Neural progenitor cell (in vitro differentiated cells): ENCODE data around the gene OLR1. TPM values are rescaled to one million over a fixed set of nuclear protein-coding genes. Genes with fewer than 3 reads are reported as not detected.

Experiments used
- DNase-seq: peaks from one replicate; pipeline ENCODE4 v3.0.0-alpha.2; 2016; ENCODE audit warnings: low spot score
- H2AFZ ChIP-seq: fragments of 200-600 bp; sonication (generic); replicated peaks from 2 replicates; pipeline ENCODE4 v1.6.1; 2016; ENCODE audit warnings: antibody characterized with exemption
- H3F3A ChIP-seq: fragments of 200-600 bp; sonication (generic); 2 replicates; pipeline ENCODE4 v1.6.1; 2016; ENCODE audit warnings: antibody characterized with exemption, low read depth
- H3K27ac ChIP-seq: fragments of 200-600 bp; sonication (generic); 2 replicates; pipeline ENCODE4 v1.5.1; 2016; ENCODE audit warnings: mild to moderate bottlenecking
- H3K27me3 ChIP-seq: fragments of 200-600 bp; sonication (generic); 2 replicates; pipeline ENCODE4 v1.6.1; 2016; ENCODE audit warnings: mild to moderate bottlenecking, moderate library complexity
- H3K36me3 ChIP-seq: fragments of 200-600 bp; sonication (generic); 2 replicates; pipeline ENCODE4 v1.5.1; 2016
- H3K4me1 ChIP-seq: fragments of 200-600 bp; sonication (generic); 2 replicates; pipeline ENCODE4 v1.6.1; 2016; ENCODE audit warnings: mixed run types
- H3K4me2 ChIP-seq: fragments of 200-600 bp; sonication (generic); 2 replicates; pipeline ENCODE4 v1.6.1; 2016
- H3K4me3 ChIP-seq: fragments of 200-600 bp; sonication (generic); 2 replicates; pipeline ENCODE4 v1.5.1; 2016
- H3K79me2 ChIP-seq: fragments of 200-600 bp; sonication (generic); 2 replicates; pipeline ENCODE4 v1.6.1; 2016; ENCODE audit warnings: low read depth
- H3K9ac ChIP-seq: fragments of 200-600 bp; sonication (generic); 2 replicates; pipeline ENCODE4 v1.6.1; 2016
- H3K9me3 ChIP-seq: fragments of 200-600 bp; sonication (generic); 2 replicates; pipeline ENCODE4 v1.5.1; 2016; ENCODE audit warnings: low read depth
- H4K20me1 ChIP-seq: fragments of 200-600 bp; sonication (generic); 2 replicates; pipeline ENCODE4 v1.6.1; 2016; ENCODE audit warnings: low read depth
- H3K27ac Mint-ChIP-seq: 3 replicates; pipeline ENCODE4 v1.8.0; 2021; ENCODE audit warnings: mixed read lengths
- H3K27me3 Mint-ChIP-seq: 2 replicates; pipeline ENCODE4 v1.8.0; 2022; ENCODE audit warnings: low read depth, mild to moderate bottlenecking, inconsistent platforms, moderate library complexity, mixed read lengths; ENCODE audit not compliant: insufficient read depth
- H3K36me3 Mint-ChIP-seq: 3 replicates; pipeline ENCODE4 v1.8.0; 2021; ENCODE audit warnings: mixed read lengths
- H3K4me1 Mint-ChIP-seq: 3 replicates; pipeline ENCODE4 v1.8.0; 2021; ENCODE audit warnings: mixed read lengths
- H3K4me3 Mint-ChIP-seq: 3 replicates; pipeline ENCODE4 v1.8.0; 2021; ENCODE audit warnings: mild to moderate bottlenecking, moderate library complexity, mixed read lengths
- H3K9me3 Mint-ChIP-seq: 3 replicates; pipeline ENCODE4 v1.8.0; 2020; ENCODE audit warnings: mixed read lengths
- EZH2 ChIP-seq: fragments of 200-600 bp; sonication (generic); IDR thresholded peaks from 2 replicates; pipeline ENCODE4 v1.6.1; 2017; ENCODE audit warnings: antibody characterized with exemption, mild to moderate bottlenecking, moderate library complexity
- EZH2phosphoT487 ChIP-seq: fragments of 200-600 bp; sonication (generic); IDR thresholded peaks from 2 replicates; pipeline ENCODE4 v1.6.1; 2017; ENCODE audit warnings: antibody characterized with exemption
- total RNA-seq: library from RNA; depleted of rRNA; stranded (reverse); fragments of >200 nt; gene quantifications from 2 replicates; pipeline ENCODE4 v1.2.3, GENCODE V29; 2015; ENCODE audit warnings: low replicate concordance
- TF ChIP-seq, protein P1 (sequence below): fragments of 200-600 bp; sonication (generic); IDR thresholded peaks from 2 replicates; pipeline ENCODE4 v1.5.1; 2017; ENCODE audit warnings: antibody characterized with exemption, mild to moderate bottlenecking

Gene OLR1
- total RNA-seq, 1 donor from 2014 or later: not detected

GRCh38 chr12:10158406-10158805 lies 13.5 kb downstream of the OLR1 start:
- Histone ChIP-seq H3K79me2 (no peaks in the 10 kb centered on the region), H3K27ac (no peak overlapping the region), H3K4me3 (no peak overlapping the region), H3K9me3 (no peaks in the 10 kb centered on the region), H3K4me2 (no peak overlapping the region), H3F3A (peaks cover 7% of the 10 kb centered on the region), H2AFZ (no peak overlapping the region), H3K27me3 (no peaks in the 10 kb centered on the region), H4K20me1 (no peaks in the 10 kb centered on the region), H3K36me3 (no peaks in the 10 kb centered on the region), H3K4me1 (no peaks in the 10 kb centered on the region), H3K9ac (no peak overlapping the region)
- Mint-ChIP-seq H3K27me3 (no peaks in the 10 kb centered on the region), H3K27ac (no peak overlapping the region), H3K9me3 (no peaks in the 10 kb centered on the region), H3K36me3 (no peaks in the 10 kb centered on the region), H3K4me3 (no peak overlapping the region), H3K4me1 (peaks cover 5% of the 10 kb centered on the region)
- DNase-seq: no peak
- TF ChIP-seq EZH2phosphoT487 (no peak), EZH2 (no peak)
- TF ChIP-seq, protein P1, sequence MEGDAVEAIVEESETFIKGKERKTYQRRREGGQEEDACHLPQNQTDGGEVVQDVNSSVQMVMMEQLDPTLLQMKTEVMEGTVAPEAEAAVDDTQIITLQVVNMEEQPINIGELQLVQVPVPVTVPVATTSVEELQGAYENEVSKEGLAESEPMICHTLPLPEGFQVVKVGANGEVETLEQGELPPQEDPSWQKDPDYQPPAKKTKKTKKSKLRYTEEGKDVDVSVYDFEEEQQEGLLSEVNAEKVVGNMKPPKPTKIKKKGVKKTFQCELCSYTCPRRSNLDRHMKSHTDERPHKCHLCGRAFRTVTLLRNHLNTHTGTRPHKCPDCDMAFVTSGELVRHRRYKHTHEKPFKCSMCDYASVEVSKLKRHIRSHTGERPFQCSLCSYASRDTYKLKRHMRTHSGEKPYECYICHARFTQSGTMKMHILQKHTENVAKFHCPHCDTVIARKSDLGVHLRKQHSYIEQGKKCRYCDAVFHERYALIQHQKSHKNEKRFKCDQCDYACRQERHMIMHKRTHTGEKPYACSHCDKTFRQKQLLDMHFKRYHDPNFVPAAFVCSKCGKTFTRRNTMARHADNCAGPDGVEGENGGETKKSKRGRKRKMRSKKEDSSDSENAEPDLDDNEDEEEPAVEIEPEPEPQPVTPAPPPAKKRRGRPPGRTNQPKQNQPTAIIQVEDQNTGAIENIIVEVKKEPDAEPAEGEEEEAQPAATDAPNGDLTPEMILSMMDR: no peak

GRCh38 chr12:10155966-10156365 lies 16.0 kb downstream of the OLR1 start:
- H3K4me3 Mint-ChIP-seq: no peak overlapping the region
- Histone ChIP-seq H3F3A (peaks cover 8% of the 10 kb centered on the region), H4K20me1 (no peaks in the 10 kb centered on the region), H3K27ac (no peak overlapping the region), H3K4me1 (no peaks in the 10 kb centered on the region), H3K4me3 (no peak overlapping the region), H3K79me2 (no peaks in the 10 kb centered on the region), H3K4me2 (no peak overlapping the region), H3K9me3 (no peaks in the 10 kb centered on the region), H3K36me3 (no peaks in the 10 kb centered on the region), H3K27me3 (no peaks in the 10 kb centered on the region), H3K9ac (no peak overlapping the region), H2AFZ (no peak overlapping the region)
- H3K4me1 Mint-ChIP-seq: peaks cover 8% of the 10 kb centered on the region
- no peaks in the 10 kb centered on the region for H3K36me3 Mint-ChIP-seq
- H3K27me3 Mint-ChIP-seq: no peaks in the 10 kb centered on the region
- H3K9me3 Mint-ChIP-seq: peaks cover 2% of the 10 kb centered on the region
- no peak for DNase-seq
- H3K27ac Mint-ChIP-seq: no peak overlapping the region
- TF ChIP-seq EZH2 (no peak), EZH2phosphoT487 (no peak)
- TF ChIP-seq, protein P1: no peak

DNA sequence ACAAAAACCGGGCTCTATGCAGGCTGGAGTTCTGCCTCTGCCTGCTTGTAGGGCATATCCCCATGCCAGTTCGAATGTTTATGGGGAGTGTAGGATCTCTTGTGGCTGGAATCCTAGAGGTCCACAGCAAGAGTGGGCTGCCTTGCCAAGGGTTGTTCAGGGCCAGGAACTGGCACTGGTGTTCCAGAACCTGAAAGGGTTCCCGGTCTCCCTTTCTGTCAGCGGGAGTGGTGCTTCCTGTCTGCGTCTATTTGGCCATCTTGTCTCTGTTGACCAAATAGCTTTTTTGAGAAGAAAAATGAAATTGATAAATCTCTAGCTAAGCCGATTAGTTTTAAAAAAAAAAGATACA lies 17.8 kb downstream of the OLR1 start:
- H4K20me1 ChIP-seq: no peaks in the 10 kb centered on the region
- no peaks in the 10 kb centered on the region for H3K4me1 ChIP-seq
- no peaks in the 10 kb centered on the region for H3K27me3 Mint-ChIP-seq
- peaks cover 8% of the 10 kb centered on the region for H3K4me1 Mint-ChIP-seq
- H3K4me3 ChIP-seq: peak overlapping the region; percentile 49
- no peaks in the 10 kb centered on the region for H3K27me3 ChIP-seq
- H3K36me3 ChIP-seq: no peaks in the 10 kb centered on the region
- H3K4me2 ChIP-seq: peak overlapping the region; percentile 82
- no peaks in the 10 kb centered on the region for H3K79me2 ChIP-seq
- no peak for TF ChIP-seq EZH2
- TF ChIP-seq, protein P1: no peak
- no peak for TF ChIP-seq EZH2phosphoT487
- H3K9me3 Mint-ChIP-seq: peaks cover 2% of the 10 kb centered on the region
- H3K9ac ChIP-seq: no peak overlapping the region
- H3F3A ChIP-seq: peaks cover 8% of the 10 kb centered on the region
- H3K27ac ChIP-seq: no peak overlapping the region
- no peak for DNase-seq
- H3K36me3 Mint-ChIP-seq: no peaks in the 10 kb centered on the region
- peak overlapping the region; percentile 91 for H3K4me3 Mint-ChIP-seq
- no peaks in the 10 kb centered on the region for H3K9me3 ChIP-seq
- peak overlapping the region; percentile 91 for H2AFZ ChIP-seq
- H3K27ac Mint-ChIP-seq: peak overlapping the region; percentile 72
